H1 (cell line): ENCODE results near the gene DEFB114. TPM values are rescaled to one million over a fixed set of nuclear protein-coding genes. Genes with fewer than 3 reads are reported as not detected.

Experiments
- CTCF ChIA-PET: fragments of 300-600 bp; sonication (Branson Sonifier 250); formaldehyde crosslinking; loops from one replicate; lab custom pipeline; 2021; ENCODE audit not compliant: partially characterized antibody; lab: Charles Lee
- POLR2A ChIA-PET: fragments of 300-600 bp; sonication (Branson Sonifier 250); formaldehyde crosslinking; loops from one replicate; lab custom pipeline; 2021; ENCODE audit warnings: inconsistent platforms; ENCODE audit not compliant: partially characterized antibody; lab: Charles Lee
- DNase-seq, 2 experiments: peaks; one replicate each; pipeline versions ENCODE4 v3.0.0 to v3.0.0-alpha.2; 2010 to 2022; ENCODE audit warnings: low spot score in 2 of 2, low read depth in 1 of 2, mixed read lengths in 1 of 2
- FAIRE-seq: peaks from 2 replicates; lab custom pipeline; 2011; peaks lifted over from hg19 to GRCh38; lab: Jason Lieb, UNC
- H2AFZ ChIP-seq: 2 replicates; pipeline ENCODE4 v1.8.1; 2012; ENCODE audit warnings: low read length, inconsistent platforms
- H2AK5ac ChIP-seq: 2 replicates; pipeline ENCODE4 v1.6.1; 2013; ENCODE audit warnings: low read depth, low read length
- H2BK120ac ChIP-seq: replicated peaks from 2 replicates; pipeline ENCODE3; 2013; ENCODE audit warnings: low read depth, low read length, inconsistent platforms
- H2BK12ac ChIP-seq: 2 replicates; pipeline ENCODE4 v1.6.1; 2013; ENCODE audit warnings: low read depth, low read length
- H2BK15ac ChIP-seq: 2 replicates; pipeline ENCODE4 v1.6.1; 2013; ENCODE audit warnings: low read length
- H2BK20ac ChIP-seq: 2 replicates; pipeline ENCODE4 v1.6.1; 2013; ENCODE audit warnings: low read length
- H2BK5ac ChIP-seq: 2 replicates; pipeline ENCODE4 v1.6.1; 2013; ENCODE audit warnings: low read depth, low read length
- H3K14ac ChIP-seq: 2 replicates; pipeline ENCODE4 v1.6.1; 2013; ENCODE audit warnings: inconsistent platforms; ENCODE audit not compliant: insufficient read length
- H3K18ac ChIP-seq: 2 replicates; pipeline ENCODE4 v1.6.1; 2013; ENCODE audit warnings: low read length; ENCODE audit errors: extremely low read depth
- H3K23ac ChIP-seq: 2 replicates; pipeline ENCODE4 v1.6.1; 2013; ENCODE audit warnings: inconsistent platforms; ENCODE audit not compliant: insufficient read length
- H3K23me2 ChIP-seq: 2 replicates; pipeline ENCODE4 v1.6.1; 2013; ENCODE audit warnings: low read depth, low read length
- H3K27ac ChIP-seq: 2 replicates; pipeline ENCODE4 v1.6.1; 2011; ENCODE audit warnings: low read depth, low read length, inconsistent platforms
- H3K27me3 ChIP-seq, 4 experiments: replicated peaks in 1 of 4; 1 replicate in 1 of 4; 2 replicates in 3 of 4; pipeline versions ENCODE4 v1.6.1 to v1.8.1; 2011 to 2013; ENCODE audit warnings: low read length in 3 of 4, mild to moderate bottlenecking in 3 of 4, inconsistent platforms in 2 of 4, mixed read lengths in 2 of 4, moderate library complexity in 1 of 4; ENCODE audit not compliant: control insufficient read depth in 3 of 4, insufficient read depth in 3 of 4; ENCODE audit errors: extremely low read depth in 1 of 4
- H3K36me3 ChIP-seq, 4 experiments: 2 replicates each; pipeline versions ENCODE4 v1.6.1 to v1.8.1; 2011 to 2013; ENCODE audit warnings: mild to moderate bottlenecking in 4 of 4, low read length in 3 of 4, moderate library complexity in 2 of 4, control low read depth in 1 of 4, inconsistent platforms in 1 of 4; ENCODE audit not compliant: insufficient read depth in 4 of 4, control insufficient read depth in 2 of 4
- H3K4ac ChIP-seq: replicated peaks from 2 replicates; pipeline ENCODE3; 2013; ENCODE audit warnings: low read length, low read depth, mixed read lengths, inconsistent platforms; ENCODE audit not compliant: insufficient read length
- H3K4me1 ChIP-seq, 4 experiments: replicated peaks in 1 of 4; 1 replicate in 1 of 4; 2 replicates in 3 of 4; pipeline versions ENCODE4 v1.6.1 to v1.8.1; 2011 to 2013; ENCODE audit warnings: low read length in 3 of 4, inconsistent platforms in 2 of 4, mixed read lengths in 1 of 4; ENCODE audit not compliant: insufficient read depth in 4 of 4, control insufficient read depth in 3 of 4
- H3K4me2 ChIP-seq, 2 experiments: 2 replicates each; pipeline versions ENCODE4 v1.6.1 to v1.8.1; 2011 to 2013; ENCODE audit warnings: low read depth in 2 of 2, low read length in 2 of 2, control low read depth in 1 of 2, inconsistent platforms in 1 of 2, mild to moderate bottlenecking in 1 of 2; ENCODE audit not compliant: insufficient read depth in 1 of 2
- H3K4me3 ChIP-seq, 4 experiments: fragments of 200-600, 300-600 bp in 1 of 4; sonication (generic), shearing (Covaris generic), sonication (Bioruptor Twin) in 1 of 4; 2 replicates each; pipeline versions ENCODE4 v1.5.1 to v1.8.1; 2011 to 2016; ENCODE audit warnings: low read length in 4 of 4, low read depth in 3 of 4, control low read depth in 2 of 4, inconsistent platforms in 2 of 4, mild to moderate bottlenecking in 2 of 4, mixed read lengths in 1 of 4, moderate library complexity in 1 of 4; ENCODE audit not compliant: insufficient read depth in 2 of 4; ENCODE audit errors: extremely low read depth in 1 of 4
- H3K56ac ChIP-seq: replicated peaks from 2 replicates; pipeline ENCODE3; 2013; ENCODE audit warnings: low read depth, mild to moderate bottlenecking, mixed read lengths, low read length, inconsistent platforms; ENCODE audit not compliant: insufficient read length
- H3K79me1 ChIP-seq: 2 replicates; pipeline ENCODE4 v1.6.1; 2013; ENCODE audit warnings: low read depth, low read length, control low read depth
- H3K79me2 ChIP-seq, 2 experiments: 2 replicates each; pipeline versions ENCODE4 v1.6.1 to v1.8.1; 2012 to 2013; ENCODE audit warnings: low read length in 2 of 2, mild to moderate bottlenecking in 2 of 2, inconsistent platforms in 1 of 2; ENCODE audit not compliant: insufficient read depth in 2 of 2, control insufficient read depth in 1 of 2
- H3K9ac ChIP-seq, 4 experiments: replicated peaks in 1 of 4; 1 replicate in 1 of 4; 2 replicates in 3 of 4; pipeline versions ENCODE4 v1.6.1 to v1.8.1; 2011 to 2013; ENCODE audit warnings: low read depth in 3 of 4, low read length in 3 of 4, control low read depth in 2 of 4, mild to moderate bottlenecking in 2 of 4, moderate library complexity in 2 of 4, inconsistent platforms in 1 of 4; ENCODE audit errors: extremely low read depth in 1 of 4
- H3K9me3 ChIP-seq, 2 experiments: 2 replicates each; pipeline versions ENCODE4 v1.6.1 to v1.8.1; 2012 to 2013; ENCODE audit warnings: mild to moderate bottlenecking in 2 of 2, moderate library complexity in 2 of 2, control low read depth in 1 of 2, inconsistent platforms in 1 of 2, low read depth in 1 of 2, low read length in 1 of 2, mixed read lengths in 1 of 2; ENCODE audit not compliant: insufficient read depth in 2 of 2
- H4K20me1 ChIP-seq, 2 experiments: replicated peaks in 1 of 2; 2 replicates each; pipeline versions ENCODE3 to v1.8.1; 2011 to 2013; ENCODE audit warnings: inconsistent platforms in 2 of 2, low read length in 2 of 2, mild to moderate bottlenecking in 1 of 2; ENCODE audit not compliant: insufficient read depth in 2 of 2, control insufficient read depth in 1 of 2
- H4K5ac ChIP-seq: 2 replicates; pipeline ENCODE4 v1.6.1; 2013; ENCODE audit warnings: low read length, low read depth, mixed read lengths, inconsistent platforms; ENCODE audit not compliant: insufficient read length
- H4K8ac ChIP-seq: 2 replicates; pipeline ENCODE4 v1.8.0; 2013; ENCODE audit warnings: mild to moderate bottlenecking, moderate library complexity, low read length, inconsistent platforms; ENCODE audit not compliant: insufficient read depth; ENCODE audit errors: extremely low read depth
- H4K91ac ChIP-seq: replicated peaks from 2 replicates; pipeline ENCODE3; 2013; ENCODE audit warnings: low read length, mixed read lengths, inconsistent platforms; ENCODE audit not compliant: insufficient read length
- NRF1 ChIP-seq: IDR thresholded peaks from 2 replicates; pipeline ENCODE4 v1.6.1; 2011; ENCODE audit warnings: mild to moderate bottlenecking, low read depth, low read length, improper control_type of control experiment
- WGBS, 2 experiments: shearing (Covaris generic) in 1 of 2; methylation state at CpG; one replicate each; pipeline versions ENCODE4 v1.1.6 to v1.1.7; 2013 to 2015; ENCODE audit warnings: low lambda C conversion rate in 2 of 2, mixed read lengths in 2 of 2, inconsistent platforms in 1 of 2, low coverage in 1 of 2, missing lambda C conversion rate in 1 of 2; ENCODE audit not compliant: insufficient replicate concordance in 2 of 2, insufficient coverage in 1 of 2, insufficient read length in 1 of 2; ENCODE audit errors: extremely low coverage in 1 of 2, missing lambda C conversion rate in 1 of 2; 5-methylcytosine and 5-hydroxymethylcytosine counted together
- polyA plus RNA-seq, 7 experiments: library from polyadenylated mRNA; depleted of rRNA in 3 of 7; stranded (reverse) in 5 of 7; unstranded in 2 of 7; fragments of >200 nt in 5 of 7; fragments of 200-250 nt in 2 of 7; gene quantifications; 1 replicate in 5 of 7; 2 replicates in 1 of 7; 4 replicates in 1 of 7; pipeline versions ENCODE4 v1.2.1 to v1.2.3, GENCODE V29; 2011 to 2013; ENCODE audit warnings: missing spikeins in 2 of 7, mixed read lengths in 2 of 7
- total RNA-seq: library from RNA; stranded (reverse); fragmentation: NEBNext Ultra II Directional; extraction: Animal tissue kit (Norgen Biotek cat#: 25700); gene quantifications from 2 replicates; pipeline ENCODE4 v1.2.1, GENCODE V29; 2021

DEFB114 gene
- total and polyA plus RNA-seq, 2 of the 8 experiments (the other 6 are each of a cell fraction or from before 2014, with no cell fraction given) = not detected

DNA sequence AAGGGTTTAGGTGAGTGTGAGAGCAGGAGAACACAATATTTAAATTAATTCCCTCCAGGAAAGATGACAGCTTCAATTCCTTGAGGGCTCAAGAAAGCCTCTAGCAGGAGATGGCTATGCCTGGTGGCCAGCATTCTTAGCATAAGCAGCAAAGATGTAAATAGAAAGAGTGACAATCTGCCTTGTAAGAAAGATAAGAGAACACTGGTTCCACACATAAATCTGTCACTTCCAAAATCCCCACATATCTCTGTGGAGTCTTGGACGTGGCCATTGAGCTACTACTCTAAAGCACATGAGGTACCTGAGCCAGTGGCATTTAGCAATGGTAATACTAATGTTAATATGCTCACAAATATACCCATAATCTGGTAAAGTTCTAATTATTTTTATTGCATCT is 29.2 kb downstream of the DEFB114 start:
- no peak overlapping the region for H3K27ac ChIP-seq
- no peak overlapping the region for H2AK5ac ChIP-seq
- POLR2A ChIA-PET = no interaction called here
- no peaks in the 10 kb centered on the region for H3K23me2 ChIP-seq
- H3K36me3 ChIP-seq = no peaks in the 10 kb centered on the region
- H2BK5ac ChIP-seq = no peak overlapping the region
- no peak overlapping the region for H3K4me3 ChIP-seq
- no peak for FAIRE-seq
- CTCF ChIA-PET = interaction anchor here (1.3 kb wide), 1 partner anchor 10 kb away, joined by 4 read pairs; no protein-coding TSS in a partner anchor
- no peak overlapping the region for H2BK20ac ChIP-seq
- H4K8ac ChIP-seq = no peak overlapping the region
- H2BK120ac ChIP-seq = no peak overlapping the region
- H3K18ac ChIP-seq = no peak overlapping the region
- no peak overlapping the region for H3K9ac ChIP-seq
- no peak overlapping the region for H2BK12ac ChIP-seq
- H3K9me3 ChIP-seq = no peaks in the 10 kb centered on the region
- WGBS, 2 experiments = 100% methylated on average over 1 of the region's 1 CpG; no CpG with 5 or more reads in 1 of the 2 experiments
- TF ChIP-seq NRF1 = no peak
- no peak overlapping the region for H4K5ac ChIP-seq
- H2BK15ac ChIP-seq = no peak overlapping the region
- no peak overlapping the region for H3K14ac ChIP-seq
- H3K27me3 ChIP-seq = no peaks in the 10 kb centered on the region
- DNase-seq = no peak
- no peak overlapping the region for H3K4me2 ChIP-seq
- no peak overlapping the region; the same call in 1 of the 2 replicates for H2AFZ ChIP-seq
- H3K4ac ChIP-seq = no peak overlapping the region
- H3K56ac ChIP-seq = no peak overlapping the region
- no peak overlapping the region for H3K23ac ChIP-seq
- no peaks in the 10 kb centered on the region for H4K20me1 ChIP-seq
- no peaks in the 10 kb centered on the region for H3K4me1 ChIP-seq
- H4K91ac ChIP-seq = no peak overlapping the region
- H3K79me2 ChIP-seq = no peaks in the 10 kb centered on the region
- no peaks in the 10 kb centered on the region for H3K79me1 ChIP-seq
